NCI-H1048 (cell line): ENCODE data around the gene ABCA4.

Source experiments
- DNase-seq: peaks from one replicate; lab custom pipeline; 2025; lab: John Stamatoyannopoulos, UW

Gene ABCA4

DNA sequence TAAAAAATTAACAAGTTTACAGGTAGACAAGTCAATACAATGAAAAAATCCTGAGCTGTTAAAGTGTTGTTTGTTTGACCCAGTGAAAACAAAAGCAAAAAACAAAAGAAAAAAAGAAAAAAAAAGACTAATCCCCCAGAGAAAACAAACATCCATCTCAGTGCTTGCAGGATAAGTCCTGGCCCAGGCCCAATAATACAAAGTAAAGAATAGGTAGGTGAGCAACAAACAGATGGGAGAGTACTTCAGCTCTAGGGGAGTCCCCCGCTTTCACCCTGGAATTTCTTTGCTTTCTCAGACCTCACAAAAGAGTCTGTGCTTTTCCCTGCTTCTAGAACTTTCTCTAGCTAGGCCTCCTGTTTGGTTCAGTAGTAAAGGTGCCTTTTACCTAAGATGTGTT is 70.3 kb downstream of the ABCA4 start:
- no peak for DNase-seq

- no peak for DNase-seq
Observed at GRCh38 chr1:94050254-94050653, 70.7 kb downstream of the ABCA4 start.

DNA sequence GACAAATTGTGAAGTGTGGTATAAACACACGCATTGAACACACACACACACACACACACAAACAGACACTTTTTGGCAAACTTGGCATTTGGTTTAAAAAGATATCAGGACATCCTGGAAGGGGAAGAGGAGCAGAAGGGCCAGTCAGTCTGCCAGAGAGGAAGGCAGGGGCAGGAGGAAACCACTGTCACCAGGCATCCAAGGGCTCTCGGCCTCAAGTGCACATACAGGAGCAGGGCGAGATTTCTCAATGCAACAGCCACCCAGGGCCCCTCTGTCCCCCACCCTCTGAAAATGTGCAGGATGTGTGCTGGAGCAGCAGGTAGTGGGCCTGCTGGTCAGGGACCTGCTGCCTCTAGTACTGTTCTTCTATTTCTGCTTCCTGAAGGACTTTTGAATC is 71.2 kb downstream of the ABCA4 start:
- DNase-seq, result no peak

- no peak for DNase-seq
Observed at GRCh38 chr1:94048413-94049164, 72.4 kb downstream of the ABCA4 start.

GRCh38 chr1:94047949-94048348 is 73.0 kb downstream of the ABCA4 start:
- DNase-seq, result no peak

GRCh38 chr1:94045465-94046056 is 75.4 kb downstream of the ABCA4 start:
- DNase-seq, result no peak

DNA sequence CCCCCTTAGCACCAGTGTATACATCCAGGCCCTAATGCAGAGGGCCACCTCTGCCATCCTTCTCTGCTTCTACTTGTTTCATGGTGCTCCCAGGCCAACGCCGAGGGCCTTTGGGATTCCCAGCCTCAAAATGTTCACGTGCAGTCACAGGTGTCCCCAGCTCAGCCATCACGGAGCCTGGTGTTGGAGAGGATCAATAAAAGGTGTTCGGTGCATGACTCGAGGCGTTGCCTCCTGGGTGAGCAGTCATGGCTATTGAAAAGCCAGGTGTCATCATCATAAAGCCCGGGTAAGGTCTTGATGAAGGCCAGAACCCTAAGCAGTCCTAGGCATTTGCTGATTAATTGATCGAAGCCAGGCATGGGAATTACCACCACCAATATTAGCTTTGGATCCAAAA is 76.1 kb downstream of the ABCA4 start:
- DNase-seq, result no peak

- DNase-seq, result no peak
Observed at GRCh38 chr1:94044290-94044790, 76.6 kb downstream of the ABCA4 start.

DNA sequence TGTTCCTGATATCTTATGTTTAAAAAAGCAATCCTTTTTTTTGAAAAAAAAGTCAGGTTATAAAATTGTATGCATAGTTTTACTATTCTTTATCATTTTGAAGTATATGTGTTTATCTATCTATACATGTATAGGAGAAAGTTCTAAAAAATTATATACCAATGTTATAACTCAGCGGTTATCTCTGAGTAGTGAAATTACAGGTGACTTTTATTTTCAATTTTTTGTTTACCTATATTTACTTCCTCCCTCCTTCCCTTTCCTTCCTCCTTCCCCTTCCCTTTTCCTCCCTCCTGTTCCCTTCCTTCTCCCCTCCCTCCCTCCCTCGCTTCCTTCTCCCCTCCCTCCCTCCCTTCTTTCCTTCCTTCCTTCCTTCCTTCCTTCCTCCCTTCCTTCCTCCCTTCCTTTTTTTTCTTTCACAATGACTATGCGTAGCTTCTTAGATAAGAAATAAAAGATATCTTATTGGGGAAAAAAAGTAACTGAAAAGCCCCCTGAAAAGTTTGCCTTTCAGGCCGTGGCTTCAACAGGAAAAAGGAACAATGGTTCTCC is 77.1 kb downstream of the ABCA4 start:
- no peak for DNase-seq

- no peak for DNase-seq
Observed at GRCh38 chr1:94042388-94042787, 78.6 kb downstream of the ABCA4 start.

GRCh38 chr1:94039871-94040569 is 80.9 kb downstream of the ABCA4 start:
- DNase-seq, result no peak

- no peak for DNase-seq
Observed at GRCh38 chr1:94039514-94039870, 81.5 kb downstream of the ABCA4 start.

DNA sequence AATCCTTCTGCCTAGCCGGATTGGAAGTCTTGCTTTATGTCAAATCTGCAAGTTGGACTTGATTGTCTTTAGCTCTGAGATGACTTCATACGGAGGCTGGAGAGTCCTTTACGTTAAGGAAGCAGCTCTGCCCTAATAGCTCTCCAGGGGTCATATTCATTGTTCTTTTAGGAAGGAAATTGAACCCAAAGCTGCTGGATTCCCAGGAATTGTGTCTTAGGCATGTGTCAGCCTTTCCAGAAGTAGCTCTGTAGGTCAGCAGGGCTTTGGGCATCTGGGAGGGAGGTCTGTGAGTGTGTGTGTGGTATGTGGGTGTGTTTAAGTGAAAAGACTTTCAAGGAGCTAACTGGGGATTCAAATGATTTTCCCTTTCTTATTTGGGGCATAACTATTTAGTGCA is 82.4 kb downstream of the ABCA4 start:
- no peak for DNase-seq

GRCh38 chr1:94037392-94038229 is 83.3 kb downstream of the ABCA4 start:
- no peak for DNase-seq

DNA sequence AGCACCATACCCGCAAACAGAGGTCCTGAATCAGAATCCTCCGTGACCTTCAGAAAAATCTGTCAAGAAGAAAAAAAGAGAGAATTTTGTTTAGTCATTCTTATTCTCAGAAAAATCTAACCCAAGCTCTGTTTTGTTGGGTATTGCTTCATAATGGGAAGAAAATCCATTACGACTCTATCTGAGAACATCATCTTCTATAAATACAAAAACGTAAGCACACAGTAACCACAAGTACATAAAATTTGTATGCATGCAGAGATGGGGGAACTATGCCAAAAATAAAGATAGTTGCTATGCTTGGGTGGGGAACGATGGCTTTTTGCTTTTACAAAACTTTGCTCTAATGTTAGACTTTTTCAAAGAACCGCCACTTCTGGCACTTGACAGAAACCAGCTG is 84.2 kb downstream of the ABCA4 start:
- DNase-seq, result no peak

DNA sequence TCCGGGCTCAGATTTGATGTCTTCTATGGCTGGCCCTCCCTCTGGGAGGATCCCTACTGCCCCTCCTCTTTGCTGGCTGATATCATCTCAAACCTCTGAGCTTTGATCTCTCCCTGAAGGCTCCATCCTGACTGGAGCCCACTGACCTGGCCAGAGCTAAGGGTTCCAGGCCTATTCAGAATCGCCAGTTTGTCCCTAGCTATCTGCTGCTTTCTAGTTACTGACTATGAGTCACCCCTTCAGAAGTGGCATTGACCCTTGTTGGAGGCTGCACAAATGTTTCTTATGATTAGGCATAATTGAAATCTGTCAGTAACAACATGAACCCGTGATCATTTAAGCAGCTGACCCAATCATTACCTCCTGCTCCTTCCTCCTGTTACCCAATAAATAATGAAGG is 87.1 kb downstream of the ABCA4 start:
- no peak for DNase-seq

DNA sequence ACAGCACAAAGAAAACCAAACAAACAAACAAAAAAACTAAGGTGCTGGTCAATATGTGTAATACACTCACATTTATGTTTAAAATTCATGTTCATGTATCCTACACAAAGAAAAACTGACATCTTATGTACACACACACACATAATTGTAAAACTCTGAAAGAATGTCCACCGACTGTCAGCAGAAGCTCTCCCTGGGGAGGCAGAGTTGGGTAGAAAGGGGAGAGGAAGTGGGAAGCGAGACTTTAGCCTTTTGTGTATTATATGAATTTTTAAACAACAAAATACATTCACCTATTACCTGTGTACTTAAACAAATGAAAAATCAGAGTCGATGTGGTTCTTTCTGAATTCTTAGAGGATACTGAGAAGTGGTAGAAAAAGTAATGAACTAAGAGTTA is 88.3 kb downstream of the ABCA4 start:
- DNase-seq, result no peak

GRCh38 chr1:94031591-94031990 is 89.4 kb downstream of the ABCA4 start:
- DNase-seq, result no peak

GRCh38 chr1:94031154-94031553 is 89.8 kb downstream of the ABCA4 start:
- no peak for DNase-seq

DNA sequence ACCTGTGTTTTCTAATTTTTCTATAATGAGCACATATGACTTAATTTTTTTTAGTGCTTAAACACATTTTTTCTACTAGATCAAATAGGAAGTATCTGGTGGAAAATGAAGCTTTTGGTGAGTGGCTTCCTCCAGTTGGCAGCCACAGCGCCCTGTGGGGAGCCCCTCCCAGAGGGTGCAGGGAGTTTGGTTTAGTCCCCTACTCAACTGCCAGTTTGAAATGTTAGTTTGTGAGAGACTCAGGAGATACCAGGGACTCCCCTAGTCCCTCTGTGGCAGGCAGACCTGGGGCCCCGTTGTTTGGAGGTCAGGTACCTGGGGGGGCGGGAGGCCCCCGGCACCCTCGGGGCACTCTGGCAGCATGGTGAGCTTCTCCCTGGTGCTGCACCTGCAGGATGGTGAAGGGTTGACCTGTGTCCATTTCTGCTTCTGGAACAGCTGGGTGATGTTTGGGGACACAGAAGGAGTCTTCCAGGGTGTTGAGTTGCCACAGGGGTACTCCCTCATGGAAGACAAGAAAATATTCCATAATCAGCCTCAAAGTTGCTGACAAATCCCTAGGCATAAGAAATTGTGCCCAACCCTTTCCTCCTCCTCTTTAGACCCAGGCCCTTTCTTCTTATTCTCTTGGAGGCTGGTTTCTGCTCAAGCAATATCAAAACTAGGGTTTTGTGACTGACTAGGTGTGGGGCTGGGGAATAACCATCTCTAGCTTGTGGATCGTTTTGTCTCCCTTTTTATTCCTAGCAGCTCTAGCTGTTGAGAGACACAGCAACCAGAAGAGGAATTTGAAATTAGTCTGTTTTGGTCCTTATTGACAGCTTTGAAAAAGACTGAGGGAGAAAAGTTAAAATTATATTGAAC is 91.6 kb downstream of the ABCA4 start:
- DNase-seq, result no peak
